Measurements from ENCODE around the gene TMEM235.
"Not testable (repeated sequence)": the region's sequence is repeated elsewhere in the genome, so short reads cannot be mapped to it uniquely, and the experiment has no call there.

The TMEM235 gene

DNA sequence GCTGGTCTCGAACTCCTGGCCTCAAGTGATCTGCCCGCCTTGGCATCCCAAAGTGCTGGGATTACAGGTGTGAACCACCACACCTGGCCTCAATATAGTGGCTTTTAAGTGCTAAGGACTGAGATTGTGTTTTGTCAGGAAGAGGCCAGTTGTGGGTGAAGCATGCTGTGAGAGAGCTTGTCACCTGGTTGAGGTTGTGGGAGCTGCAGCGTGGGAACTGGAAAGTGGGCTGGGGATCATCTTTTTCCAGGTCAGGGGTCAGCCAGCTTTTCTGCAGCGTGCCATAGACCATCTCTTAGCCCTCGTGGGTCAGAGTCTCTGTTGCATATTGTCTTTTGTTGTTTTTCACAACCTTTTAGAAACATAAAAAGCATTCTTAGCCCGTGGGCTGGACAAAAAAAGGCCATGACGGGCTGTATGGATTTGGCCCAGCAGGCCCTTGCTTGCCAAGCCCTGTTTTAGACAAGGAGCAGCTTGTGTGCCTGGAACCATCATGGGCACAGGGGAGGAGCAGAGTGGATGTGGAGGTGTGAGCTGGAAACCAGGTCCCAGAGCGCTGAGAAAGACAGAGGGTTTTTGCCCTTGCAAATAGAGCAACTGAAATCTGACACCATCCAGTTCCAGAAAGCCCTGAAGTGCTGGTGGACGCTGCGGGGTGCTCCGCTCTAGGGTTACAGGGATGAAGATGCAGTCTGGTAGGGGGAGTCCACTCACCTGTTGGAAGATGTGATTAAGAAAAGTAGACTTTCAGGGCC, 11.9 kb upstream of the TMEM235 start:
- no peak for DNase-seq

DNA sequence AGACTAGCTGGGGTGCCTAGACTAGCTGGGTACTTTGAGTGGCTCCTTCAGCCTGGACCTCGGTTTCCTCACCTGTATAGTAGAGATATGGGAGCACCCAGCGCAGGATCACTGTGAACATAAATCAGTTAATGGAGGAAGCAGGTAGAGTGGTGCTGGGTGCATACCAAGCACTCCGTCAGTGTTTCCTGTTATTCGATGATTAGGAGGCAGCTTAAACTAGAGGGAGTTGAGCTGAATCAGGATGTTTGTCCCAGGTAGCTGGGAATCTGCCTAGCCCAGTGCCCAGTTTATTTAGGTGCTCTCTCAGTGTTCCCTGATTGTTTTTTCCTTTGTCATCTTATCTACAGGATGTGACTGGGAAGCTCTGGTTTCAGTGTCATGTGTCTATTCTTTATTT, 8.4 kb upstream of the TMEM235 start:
- no peak for DNase-seq

DNA sequence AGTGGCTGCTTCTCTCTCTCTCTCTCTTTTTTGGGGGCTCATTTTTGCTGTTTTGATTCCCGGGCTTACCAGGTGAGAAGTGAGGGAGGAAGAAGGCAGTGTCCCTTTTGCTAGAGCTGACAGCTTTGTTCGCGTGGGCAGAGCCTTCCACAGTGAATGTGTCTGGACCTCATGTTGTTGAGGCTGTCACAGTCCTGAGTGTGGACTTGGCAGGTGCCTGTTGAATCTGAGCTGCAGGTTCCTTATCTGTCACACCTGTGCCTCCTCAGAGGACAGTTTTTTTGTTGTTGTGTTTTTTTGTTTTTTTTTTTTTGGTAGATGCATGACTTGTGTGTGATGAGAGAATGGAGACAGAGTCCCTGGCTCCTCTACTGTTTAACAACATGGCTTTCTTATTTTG, 7.7 kb upstream of the TMEM235 start:
- no peak for DNase-seq

DNA sequence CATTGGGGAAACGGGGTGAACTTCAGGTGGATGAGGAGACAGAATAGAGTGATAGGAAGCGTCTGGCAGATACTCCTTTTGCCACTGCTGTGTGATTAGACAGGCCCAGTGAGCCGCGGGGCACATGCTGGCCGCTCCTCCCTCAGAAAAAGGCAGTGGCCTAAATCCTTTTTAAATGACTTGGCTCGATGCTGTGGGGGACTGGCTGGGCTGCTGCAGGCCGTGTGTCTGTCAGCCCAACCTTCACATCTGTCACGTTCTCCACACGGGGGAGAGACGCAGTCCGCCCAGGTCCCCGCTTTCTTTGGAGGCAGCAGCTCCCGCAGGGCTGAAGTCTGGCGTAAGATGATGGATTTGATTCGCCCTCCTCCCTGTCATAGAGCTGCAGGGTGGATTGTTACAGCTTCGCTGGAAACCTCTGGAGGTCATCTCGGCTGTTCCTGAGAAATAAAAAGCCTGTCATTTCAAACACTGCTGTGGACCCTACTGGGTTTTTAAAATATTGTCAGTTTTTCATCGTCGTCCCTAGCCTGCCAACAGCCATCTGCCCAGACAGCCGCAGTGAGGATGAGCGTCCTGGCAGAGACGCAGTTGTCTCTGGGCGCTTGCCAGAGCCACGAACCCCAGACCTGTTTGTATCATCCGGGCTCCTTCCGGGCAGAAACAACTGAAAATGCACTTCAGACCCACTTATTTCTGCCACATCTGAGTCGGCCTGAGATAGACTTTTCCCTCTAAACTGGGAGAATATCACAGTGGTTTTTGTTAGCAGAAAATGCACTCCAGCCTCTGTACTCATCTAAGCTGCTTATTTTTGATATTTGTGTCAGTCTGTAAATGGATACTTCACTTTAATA, 7.0 kb upstream of the TMEM235 start:
- DNase-seq: no peak

DNA sequence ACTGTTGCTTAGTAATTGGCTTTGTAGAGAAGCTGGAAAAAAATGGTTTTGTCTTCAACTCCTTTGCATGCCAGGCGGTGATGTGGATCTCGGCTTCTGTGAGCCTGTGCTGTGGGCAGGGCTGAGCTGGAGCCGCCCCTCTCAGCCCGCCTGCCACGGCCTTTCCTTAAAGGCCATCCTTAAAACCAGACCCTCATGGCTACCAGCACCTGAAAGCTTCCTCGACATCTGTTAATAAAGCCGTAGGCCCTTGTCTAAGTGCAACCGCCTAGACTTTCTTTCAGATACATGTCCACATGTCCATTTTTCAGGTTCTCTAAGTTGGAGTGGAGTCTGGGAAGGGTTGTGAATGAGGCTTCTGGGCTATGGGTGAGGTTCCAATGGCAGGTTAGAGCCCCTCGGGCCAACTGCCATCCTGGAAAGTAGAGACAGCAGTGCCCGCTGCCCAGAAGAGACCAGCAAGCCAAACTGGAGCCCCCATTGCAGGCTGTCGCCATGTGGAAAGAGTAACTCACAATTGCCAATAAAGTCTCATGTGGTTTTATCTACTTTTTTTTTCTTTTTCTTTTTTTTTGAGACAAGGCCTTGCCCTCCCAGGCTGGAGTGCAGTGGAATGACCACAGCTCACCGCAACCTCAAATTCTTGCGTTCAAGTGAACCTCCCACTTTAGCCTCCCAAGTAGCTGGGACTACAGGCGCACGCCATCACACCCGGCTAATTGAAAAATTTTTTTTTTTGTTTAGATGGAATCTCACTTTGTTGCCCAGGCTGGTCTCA, 6.2 kb upstream of the TMEM235 start:
- DNase-seq: no peak

DNA sequence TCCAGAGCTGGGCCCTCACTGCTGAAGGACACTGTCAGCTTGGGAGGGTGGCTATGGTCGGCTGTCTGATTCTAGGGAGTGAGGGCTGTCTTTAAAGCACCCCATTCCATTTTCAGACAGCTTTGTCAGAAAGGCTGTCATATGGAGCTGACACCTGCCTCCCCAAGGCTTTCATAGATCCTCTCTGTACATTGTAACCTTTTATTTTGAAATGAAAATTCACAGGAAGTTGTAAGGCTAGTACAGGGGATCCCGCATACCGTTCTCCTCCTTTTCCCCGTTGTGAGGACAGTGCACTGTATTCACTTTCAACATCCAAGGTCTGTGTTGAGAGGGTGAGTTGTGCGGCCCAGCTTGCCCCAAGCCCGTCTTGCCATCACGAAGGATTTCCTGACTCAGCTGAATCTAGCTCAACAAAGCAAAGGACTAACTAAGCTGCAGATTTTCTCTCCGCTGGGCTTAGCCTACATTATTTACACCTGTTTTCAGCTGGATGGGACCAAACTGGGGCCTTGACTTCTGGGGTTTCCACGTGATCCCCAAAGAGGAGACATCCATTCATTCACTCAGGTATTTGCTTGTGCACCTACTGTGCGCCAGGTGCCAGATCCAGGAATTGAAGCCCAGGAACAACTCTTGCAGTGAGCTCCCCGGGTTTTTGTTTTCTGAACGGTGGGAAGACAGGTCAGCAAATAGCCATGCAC, 5.2 kb upstream of the TMEM235 start:
- DNase-seq: no peak

DNA sequence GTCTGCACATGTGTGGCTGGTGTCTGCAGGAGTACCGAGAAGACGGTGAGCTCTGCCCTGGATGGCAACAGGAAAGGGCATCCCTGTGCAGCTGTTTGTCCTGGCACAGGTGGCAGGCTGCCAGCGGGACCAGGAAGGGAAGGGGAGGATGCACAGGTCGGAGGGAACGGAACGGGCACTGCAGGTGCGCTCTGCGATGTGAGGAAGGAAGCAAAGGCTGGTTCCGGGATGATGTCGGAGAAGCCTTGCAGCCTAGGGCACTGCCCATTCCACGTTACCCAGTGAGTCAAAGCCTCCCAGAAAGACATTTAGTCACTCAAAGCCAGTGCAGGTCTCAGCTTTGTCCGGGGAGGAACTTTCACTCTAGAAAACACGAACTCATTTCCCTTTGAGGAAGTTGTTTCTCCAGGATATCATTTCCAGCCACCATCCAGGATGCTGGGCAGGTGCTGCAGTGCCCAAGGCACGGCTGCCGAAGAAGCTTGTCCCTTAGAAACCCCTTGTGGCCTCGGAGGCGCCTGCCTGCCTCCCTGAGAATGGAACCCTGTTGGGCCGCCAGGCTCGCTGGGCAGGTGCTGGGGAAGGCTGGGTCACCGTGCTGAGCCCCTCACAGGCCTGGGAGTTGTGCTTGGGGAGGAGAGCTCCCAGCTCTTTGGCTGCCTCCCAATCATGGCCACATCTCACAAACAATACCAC, 4.5 kb upstream of the TMEM235 start:
- DNase-seq: no peak

DNA sequence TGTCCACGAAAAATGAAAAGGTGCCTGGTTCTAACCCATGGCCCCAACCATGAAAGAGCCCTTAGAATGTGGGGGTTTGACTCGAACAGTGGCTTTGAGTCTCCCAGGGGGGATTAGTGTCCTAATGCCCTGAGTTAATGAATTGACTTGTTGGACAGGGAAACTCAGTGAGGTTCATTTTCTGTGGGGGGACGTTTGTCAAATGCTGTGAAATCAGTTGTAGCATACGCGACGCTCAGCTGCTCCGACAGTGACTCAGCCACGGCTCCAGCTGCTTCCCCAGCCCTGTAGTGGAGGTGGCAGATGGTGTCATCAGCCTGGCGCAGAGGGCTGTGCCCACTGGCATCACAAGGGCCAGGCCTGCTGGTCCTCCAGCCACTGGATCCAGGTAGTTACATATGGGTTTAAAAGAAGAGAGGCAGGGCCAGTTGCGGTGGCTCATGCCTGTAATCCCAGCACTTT, 3.9 kb upstream of the TMEM235 start:
- DNase-seq: no peak

DNA sequence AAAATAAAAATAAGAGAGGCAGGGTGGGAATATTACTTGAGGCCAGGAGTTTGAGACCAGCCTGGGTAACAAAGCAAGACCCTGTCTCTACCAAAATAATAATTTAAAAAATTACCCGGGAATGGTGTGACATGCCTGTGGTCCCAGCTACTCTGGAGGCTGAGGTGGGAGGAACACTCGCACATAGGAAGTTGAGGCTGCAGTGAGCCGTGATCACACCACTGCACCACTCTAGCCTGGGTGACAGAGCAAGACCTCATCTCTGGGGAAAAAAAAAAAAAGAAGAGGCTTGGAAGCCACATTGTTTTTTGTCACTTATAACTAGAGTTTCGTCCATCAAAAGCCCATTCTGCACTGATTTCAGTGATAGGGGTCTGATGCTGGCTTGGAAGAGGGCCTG, 3.3 kb upstream of the TMEM235 start:
- DNase-seq: no peak

DNA sequence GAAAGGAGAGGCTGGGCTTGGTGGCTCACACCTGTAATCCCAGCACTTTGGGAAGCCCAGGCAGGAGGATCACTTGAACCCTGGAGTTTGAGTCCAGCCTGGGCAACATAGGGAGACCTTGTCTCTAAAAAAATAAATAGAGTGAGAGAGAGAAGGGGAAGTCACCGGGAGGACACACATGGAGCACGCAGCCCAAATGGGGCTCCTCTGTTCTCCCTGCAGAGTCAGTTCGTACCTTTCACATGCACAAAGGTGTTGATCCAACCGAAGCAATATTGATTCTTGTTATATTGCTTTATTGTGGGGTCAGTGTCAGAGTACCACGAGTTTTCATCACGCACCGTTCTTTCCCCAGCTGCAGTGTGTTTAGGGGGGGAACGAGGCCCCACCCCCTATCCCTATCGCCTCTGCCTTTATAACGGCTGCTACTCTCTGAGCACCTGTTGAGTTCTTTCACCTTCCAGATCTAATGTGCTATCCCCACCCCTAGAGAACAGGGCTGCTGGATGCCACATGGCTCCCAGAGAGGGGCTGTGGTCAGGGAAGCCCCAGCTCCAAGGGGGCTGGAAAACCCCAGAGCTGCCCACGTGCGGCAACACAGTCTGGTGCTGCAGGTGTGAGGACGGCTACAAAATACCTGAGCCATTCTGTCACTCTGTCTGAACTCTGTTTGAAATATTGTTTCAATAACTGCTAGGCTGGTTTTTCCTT, 1.0 kb upstream of the TMEM235 start:
- no peak for DNase-seq

DNA sequence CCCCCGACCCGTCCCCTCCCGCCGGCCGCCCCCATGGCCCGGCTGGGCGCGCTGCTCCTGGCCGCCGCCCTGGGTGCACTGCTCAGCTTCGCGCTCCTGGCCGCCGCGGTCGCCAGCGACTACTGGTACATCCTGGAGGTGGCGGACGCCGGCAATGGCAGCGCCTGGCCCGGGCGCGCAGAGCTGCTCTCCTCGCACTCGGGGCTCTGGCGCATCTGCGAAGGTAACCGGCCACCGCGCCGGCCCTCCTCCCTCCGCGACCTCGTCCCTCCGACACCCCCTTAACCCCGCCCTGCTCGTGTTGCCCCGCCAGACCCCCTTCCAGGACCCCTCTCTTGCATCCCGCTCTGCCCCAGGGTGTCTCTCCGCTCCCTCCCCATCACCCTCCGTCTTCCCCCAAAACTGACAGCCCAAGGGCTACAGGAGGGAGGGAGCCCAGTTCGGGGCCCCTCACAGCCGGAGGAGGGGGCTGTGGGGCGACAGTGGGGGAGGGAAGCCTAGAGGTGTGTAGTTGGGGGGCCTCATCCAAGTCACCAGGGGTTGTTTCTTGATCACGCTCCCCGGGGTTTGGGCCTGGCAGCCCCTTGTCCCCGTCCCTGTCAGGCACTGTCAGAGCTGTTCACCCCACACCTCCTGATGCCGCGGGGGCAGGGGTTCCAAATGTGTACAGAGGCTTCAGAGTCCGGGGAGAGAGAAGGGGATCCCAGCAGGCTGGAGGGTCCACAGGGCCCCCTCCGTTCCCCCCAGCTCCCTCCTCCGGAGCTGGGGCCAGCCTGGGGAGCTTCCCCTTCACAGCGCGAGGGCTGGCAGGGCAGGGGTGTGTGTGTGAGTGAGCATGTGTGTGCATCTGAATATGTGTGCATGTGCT, 794 bp downstream of the TMEM235 start:
- no peak for DNase-seq

DNA sequence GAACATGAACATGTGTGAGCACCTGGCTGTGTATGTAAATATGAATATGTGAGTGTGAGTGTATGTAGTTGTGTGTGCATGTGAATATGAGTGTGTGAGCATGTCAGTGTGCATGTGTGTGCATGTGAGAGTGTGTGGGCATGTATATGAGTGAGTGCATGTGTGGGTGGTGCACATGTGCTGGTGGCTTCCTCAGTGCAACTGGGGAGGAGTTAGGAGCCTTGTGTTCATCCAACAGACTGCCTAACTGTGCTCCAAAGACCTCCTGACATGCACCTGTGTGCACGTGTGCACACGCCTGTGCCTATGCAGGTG, 1.4 kb downstream of the TMEM235 start:
- no peak for DNase-seq

DNA sequence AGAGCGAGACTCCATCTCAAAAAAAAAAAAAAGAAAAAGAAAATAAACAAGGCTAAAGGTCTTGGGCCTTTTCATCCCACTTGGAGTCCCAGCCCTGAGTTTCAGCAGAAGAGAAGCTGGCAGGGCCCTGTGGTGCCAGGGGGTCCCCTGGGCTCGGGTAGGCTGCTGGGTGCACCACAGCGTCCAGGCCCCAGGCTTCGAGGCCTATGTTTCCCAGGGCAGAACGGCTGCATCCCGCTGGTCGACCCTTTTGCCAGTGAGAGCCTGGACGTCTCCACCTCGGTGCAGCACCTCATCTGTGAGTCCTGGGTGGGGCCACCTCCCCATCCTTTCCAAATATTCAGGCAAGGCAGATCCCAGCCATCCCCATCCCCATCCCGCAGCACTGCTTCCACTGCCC, 2.2 kb downstream of the TMEM235 start:
- DNase-seq: no peak

DNA sequence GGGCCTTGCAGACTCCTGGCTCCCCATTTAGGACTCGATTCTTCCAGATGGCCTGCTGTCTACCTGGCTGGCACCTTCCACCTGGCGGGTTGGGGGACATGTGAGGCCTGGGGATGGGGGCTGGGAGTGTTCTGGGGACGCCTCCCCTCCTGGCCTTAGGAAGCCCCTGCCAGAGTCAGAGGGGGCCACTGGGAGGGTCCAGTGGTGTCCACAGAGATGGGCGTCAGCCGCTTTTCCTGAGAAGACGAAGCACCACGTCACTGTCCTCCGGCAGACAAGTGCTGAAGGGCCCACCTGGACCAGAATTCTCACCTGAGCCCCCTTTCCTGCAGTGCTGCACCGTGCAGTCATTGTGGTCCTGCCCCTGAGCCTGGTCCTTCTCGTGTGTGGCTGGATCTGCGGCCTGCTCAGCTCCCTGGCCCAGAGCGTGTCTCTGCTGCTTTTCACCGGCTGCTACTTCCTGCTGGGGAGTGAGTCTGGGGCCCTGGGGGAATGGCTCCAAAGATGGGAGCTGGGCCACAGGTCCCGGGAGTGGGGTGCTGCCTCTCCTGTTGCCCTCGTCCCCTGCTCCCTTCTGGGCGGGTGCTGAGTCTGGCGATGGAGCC, 2.9 kb downstream of the TMEM235 start:
- DNase-seq: no peak

DNA sequence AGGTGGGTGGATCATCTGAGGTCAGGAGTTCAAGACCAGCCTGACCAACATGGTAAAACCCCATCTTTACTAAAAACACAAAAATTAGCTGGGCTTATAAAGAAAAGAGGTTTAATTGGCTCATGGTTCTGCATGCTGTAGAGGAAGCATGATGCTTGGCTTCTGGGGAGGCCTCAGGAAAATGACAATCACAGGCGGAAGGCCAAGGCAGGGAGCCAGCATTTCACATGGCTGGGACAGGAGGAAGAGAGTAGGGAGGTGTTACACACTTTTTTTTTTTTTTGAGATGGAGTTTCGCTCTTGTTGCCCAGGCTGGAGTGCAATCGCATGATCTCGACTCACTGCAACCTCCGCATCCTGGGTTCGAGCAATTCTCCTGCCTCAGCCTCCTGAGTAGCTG, 3.6 kb downstream of the TMEM235 start:
- not testable (repeated sequence) for DNase-seq

DNA sequence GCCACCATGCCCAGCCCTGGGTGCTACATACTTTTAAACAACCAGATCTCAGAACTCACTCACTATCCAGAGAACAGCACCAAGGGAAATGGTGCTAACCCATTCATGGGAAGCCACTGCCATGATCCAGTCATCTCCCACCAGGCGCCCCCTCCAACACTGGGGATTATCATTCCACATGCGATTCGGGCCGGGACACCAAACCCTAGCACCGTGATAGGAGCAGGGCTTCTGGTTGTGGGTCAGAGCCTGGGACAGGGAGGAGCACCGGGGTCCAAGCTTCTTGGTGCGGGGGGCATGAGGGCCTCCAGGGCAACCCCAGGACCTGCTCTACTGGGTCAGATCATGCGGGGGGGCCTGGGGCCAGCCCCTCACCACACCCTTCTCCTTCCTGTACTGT, 4.5 kb downstream of the TMEM235 start:
- DNase-seq: no peak

DNA sequence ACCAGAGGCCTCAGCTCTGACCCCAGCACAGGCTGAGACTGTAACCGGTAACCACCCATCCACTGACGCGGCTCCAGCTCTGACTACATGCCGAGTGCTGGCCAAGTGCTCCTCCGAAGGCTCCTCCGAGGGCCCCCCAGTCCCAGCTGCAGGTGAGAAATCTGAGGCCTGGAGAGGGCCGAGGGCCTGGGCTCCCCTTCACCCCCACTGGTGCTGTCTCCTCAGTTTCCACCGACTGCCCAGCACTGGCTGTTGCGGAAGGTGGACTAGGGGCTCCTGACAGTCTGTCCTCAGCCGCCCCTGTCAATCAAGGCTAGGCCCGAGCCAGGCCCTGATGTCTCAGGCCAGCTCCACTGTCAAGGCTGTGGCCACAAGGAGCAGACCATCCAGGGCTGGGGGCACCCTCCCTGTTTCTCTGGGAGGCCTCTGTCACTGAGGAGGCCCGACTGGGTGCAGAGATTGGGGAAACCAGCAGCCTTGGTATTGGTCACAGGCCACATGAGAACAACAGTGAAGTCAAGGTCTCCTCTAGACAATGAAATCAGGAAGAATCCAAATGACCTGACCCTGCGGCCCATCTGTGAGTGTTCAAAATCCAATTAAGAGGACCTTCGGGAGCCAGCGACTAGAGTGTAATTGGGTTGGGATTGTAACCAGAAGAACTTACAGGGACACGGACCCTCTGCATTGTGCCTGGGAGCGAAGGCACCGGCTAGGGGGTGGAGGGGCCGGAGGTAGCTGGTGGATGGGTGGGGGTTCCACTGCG, 5.1 kb downstream of the TMEM235 start:
- DNase-seq: no peak

DNA sequence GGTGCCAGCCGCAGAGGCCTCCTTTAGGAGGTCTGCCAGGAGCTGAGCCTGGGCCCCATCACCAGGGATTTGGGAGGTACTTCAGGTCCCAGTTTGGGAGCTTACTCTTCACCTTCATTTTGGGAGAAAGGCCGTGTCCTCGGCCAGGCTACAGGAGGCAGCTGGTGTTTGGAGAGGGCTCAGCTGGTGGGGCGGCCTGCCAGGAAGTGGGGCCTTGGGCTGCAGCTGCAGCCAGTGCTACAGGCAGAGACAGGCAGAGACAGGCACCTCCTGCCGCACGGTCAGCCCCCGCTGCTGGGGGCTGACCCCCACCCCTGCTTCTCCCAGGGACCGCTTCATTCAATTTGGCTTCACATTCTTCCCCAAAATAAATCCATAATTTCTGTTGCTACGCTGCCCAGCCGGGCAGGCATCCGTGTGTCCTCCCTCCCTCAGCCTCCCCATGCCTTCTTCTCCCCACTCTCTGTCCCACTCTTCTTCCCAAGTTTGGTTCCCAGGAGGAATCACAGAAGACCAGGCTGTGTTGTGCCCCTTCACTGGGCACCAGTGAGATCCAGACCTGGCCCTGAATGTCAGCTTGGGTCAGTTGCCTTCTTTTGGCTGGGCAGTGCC, 6.1 kb downstream of the TMEM235 start:
- no peak for DNase-seq

Measured in SIG-M5 (cell line).